HG03097 (cell line): ENCODE data around the gene NR4A2.
A peak's percentile ranks its signal among the peaks of the same experiment; 100 is the strongest.
"Not testable (repeated sequence)": the region's sequence is repeated elsewhere in the genome, so short reads cannot be mapped to it uniquely, and the experiment has no call there.

Source experiments
- ATAC-seq: cut with Tn5 transposase; IDR thresholded peaks from one replicate; pipeline ENCODE4 v1.9.1; 2021; ENCODE audit not compliant: unreplicated experiment, low FRiP score

The NR4A2 gene

GRCh38 chr2:156322686-156323231 lies 9.8 kb downstream of the NR4A2 start:
- no peak for ATAC-seq

- ATAC-seq: peak; percentile 76
Measured at GRCh38 chr2:156322051-156322685, 10.4 kb downstream of the NR4A2 start.

GRCh38 chr2:156321243-156321904 lies 11.1 kb downstream of the NR4A2 start:
- no peak for ATAC-seq

GRCh38 chr2:156320486-156321098 lies 11.9 kb downstream of the NR4A2 start:
- ATAC-seq: no peak

GRCh38 chr2:156319811-156320485 lies 12.6 kb downstream of the NR4A2 start:
- ATAC-seq: no peak

- no peak for ATAC-seq
Measured at GRCh38 chr2:156317631-156318030, 14.9 kb downstream of the NR4A2 start.

- no peak for ATAC-seq
Measured at GRCh38 chr2:156311976-156312375, 20.5 kb downstream of the NR4A2 start.

GRCh38 chr2:156310773-156311172 lies 21.7 kb downstream of the NR4A2 start:
- no peak for ATAC-seq

- no peak for ATAC-seq
Measured at GRCh38 chr2:156309917-156310316, 22.6 kb downstream of the NR4A2 start.

- ATAC-seq: no peak
Measured at GRCh38 chr2:156309167-156309566, 23.4 kb downstream of the NR4A2 start.

- no peak for ATAC-seq
Measured at GRCh38 chr2:156306821-156307220, 25.7 kb downstream of the NR4A2 start.

- no peak for ATAC-seq
Measured at GRCh38 chr2:156305121-156305520, 27.4 kb downstream of the NR4A2 start.

GRCh38 chr2:156300337-156300736 lies 32.2 kb downstream of the NR4A2 start:
- ATAC-seq: no peak

GRCh38 chr2:156294945-156295580 lies 37.5 kb downstream of the NR4A2 start:
- no peak for ATAC-seq

GRCh38 chr2:156293382-156293781 lies 39.1 kb downstream of the NR4A2 start:
- not testable (repeated sequence) for ATAC-seq

GRCh38 chr2:156279446-156280150 lies 52.9 kb downstream of the NR4A2 start:
- no peak for ATAC-seq
